Activated CD4-positive, alpha-beta T cell treated with anti-CD3 and anti-CD28 coated beads, Interleukin-10, Interleukin-2, amounts not matched to agents 100 ng/mL and 50 ng/mL, durations not matched to agents 16 hours and 8 hours (primary cell): ENCODE measurements around the gene CRYBG3.
A peak's percentile ranks its signal among the peaks of the same experiment; 100 is the strongest.

ENCODE experiments used
- DNase-seq: peaks from one replicate; pipeline ENCODE4 v3.0.0-alpha.2; 2020

Gene CRYBG3

DNA sequence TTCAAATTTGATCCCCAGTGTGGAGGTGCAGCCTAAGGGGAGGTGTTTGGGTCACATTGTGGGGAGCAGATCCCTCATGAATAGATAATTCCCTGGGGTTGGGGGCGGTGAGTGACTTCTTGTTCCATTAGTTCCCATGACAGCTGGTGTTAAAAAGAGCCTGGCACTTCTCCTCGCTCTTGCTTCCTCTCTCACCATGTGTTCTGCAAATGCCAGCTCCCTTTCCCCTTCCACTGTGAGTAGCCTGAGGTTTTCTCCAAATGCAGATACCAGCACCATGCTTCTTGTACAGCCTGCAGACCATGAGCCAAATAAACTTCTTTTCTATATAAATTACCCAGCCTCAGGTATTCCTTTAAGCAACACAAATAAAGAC lies 127.3 kb downstream of the CRYBG3 start:
- DNase-seq: no peak

DNA sequence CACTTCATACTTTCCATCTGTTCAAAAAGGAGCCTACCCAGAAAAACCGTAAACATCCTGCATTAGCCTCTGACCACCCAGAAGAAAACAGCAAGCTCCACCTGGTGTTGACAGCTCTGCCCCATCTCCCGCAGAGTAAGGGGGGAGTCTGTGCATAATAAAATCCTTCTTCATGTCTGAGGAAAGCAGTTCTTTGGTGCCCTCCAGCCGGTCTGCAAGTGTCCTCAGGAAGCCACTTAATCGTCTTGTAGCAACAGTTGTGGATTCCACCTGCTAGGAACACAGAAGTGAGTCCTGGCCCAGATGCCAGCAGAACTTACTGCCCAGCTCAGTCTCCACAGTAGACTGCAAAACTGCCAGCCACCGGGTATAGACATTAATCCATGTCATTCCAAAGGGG lies 127.9 kb downstream of the CRYBG3 start:
- DNase-seq: no peak

DNA sequence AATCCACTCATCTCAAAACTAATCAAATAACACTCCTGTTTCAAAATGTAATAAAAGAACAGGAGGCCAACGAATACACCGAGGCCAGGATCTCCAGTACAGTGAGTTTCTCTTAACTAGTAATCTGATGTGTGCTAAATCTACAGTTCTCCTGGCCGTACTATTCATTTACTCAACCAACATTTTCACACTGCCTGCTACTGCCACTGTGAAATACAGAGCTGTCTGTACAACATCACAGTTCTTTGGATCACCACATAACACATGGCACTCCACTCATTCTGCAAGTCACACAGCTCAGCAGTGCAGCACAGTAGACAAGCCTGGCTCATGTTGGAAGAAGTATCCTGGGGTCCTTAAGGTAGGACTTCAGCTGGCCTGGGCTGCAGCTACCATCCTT lies 128.5 kb downstream of the CRYBG3 start:
- DNase-seq: peak; percentile 41

DNA sequence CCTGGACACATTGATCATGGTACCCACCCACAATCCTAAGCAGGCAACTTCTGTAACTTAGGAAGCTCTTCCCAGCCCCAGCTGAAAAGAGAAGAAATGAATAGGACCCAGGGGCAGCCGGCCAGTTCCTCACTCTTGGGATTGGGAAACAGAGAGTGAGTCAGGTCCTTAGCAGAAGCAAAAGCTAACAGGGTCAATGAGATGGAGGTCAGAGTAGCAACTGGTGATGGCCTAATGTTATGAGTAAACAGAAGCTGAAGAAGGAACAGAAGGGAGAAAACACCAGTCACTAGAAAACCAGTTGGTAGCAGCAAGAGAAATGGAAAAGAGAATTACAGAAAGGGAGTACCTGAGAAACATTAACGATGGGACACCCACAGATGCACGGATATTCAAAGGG lies 130.5 kb downstream of the CRYBG3 start:
- DNase-seq: no peak

DNA sequence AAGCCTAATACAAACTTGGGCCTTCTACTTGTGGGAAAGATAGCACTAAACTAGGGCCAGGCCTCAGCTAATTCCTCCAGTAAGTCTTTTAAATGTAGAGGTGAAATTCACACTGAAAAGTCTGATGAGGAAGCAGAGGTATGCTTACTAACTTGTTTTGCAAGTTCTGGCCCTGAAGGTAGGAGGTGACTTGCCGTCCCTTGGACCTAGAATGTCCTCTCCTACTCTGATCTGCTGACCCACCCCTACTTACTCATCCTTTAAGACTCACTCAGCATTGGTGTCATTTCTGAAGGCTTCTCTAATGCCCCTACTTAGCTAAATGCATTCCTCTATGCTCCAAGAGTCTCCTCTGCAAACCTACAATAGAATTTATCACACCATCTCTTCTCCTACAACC lies 131.1 kb downstream of the CRYBG3 start:
- DNase-seq: no peak

DNA sequence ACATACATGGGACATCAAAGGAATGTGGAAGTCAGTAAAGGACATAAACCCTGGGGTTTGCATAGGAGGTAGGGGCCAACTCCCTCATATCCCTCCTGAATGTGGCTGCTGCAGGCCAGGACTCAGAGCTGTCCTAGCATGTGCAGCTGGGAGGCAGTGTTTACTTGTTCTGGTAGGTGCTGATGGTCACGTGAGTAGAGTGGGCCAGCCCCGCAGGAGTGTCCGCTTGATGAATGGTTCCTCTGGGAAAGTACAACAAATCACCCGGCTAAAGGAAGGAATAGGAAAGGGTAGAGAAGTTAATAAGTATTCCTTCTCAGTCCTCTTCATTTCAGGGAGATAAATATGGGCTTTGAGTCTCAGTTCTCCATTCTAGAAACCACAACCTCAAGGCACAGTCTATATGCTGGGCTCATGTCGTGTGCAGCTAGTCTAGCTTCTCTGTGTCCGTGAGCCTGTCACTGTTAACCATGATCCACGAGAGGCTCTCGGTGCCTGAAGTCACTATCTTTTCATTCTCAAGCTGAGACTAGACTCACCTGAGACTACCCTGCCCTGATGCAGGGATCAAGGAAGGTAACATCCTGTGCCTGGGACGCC lies 132.5 kb downstream of the CRYBG3 start:
- no peak for DNase-seq

DNA sequence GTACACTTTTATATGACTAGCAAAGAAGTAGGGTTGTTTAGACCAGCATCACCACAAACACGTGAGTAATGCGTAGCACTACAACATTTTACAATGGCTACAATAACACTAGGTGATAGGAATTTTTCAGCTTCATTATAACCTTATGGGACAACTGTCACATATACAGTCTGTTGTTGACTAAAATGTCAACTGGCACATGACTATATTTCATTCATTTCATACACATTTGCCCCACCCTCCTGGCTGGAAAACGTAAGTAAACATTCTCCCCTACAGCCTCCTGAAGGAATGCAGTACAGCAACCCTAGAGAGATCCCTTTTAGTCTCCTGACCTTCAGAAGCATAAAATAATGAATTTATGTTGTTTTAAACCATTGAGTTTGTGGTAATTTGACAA lies 134.2 kb downstream of the CRYBG3 start:
- DNase-seq: no peak

DNA sequence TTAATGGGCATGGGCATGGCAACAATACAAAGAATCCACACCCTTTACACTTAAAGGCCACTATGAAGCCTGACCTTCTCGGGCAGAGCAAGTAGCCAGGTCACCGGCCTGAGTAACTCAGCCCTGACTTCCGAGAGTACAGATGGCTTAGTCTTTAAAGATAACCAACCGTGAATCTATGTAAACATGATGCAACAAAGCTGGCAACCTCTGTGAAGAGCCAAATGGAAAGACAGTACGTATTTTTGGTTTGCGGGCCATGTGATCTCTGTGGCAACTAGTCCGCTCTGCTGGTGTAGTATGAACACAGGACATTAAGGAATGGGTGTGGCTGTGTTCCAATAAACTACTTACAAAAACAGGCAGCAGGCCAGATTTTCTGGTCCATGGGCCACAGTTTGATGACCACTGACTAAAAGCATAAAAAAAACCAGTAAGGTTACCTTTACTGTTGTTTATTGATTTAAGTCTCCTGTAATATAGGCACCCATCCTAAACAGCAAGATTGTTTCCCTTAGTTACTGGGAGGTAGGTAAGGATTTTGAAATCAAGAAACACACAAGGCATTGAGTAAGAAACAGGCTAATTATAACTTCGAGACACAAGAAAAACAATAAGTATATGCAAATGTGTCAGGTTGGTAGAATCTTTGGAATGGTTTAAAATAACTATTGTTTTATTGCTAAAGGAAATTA lies 136.0 kb downstream of the CRYBG3 start:
- no peak for DNase-seq

DNA sequence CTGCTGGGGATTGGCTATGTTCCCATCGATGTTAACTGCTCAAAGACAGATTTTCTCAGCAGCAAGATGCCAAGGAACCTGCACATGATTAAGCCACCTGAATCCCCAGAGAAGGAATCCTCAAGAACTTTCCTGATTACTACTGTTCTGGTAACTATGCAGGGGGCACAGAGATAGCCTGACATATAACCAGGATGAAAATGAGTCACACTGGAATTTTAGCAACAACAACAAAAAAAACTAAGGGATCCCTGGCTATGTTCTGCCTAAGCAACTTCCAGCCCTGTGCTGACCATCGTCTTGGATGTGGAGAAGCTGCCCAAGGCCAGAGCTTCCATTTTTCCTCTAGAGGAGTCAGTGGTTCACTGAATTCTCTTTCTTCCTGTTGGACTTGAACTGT lies 136.6 kb downstream of the CRYBG3 start:
- DNase-seq: no peak

DNA sequence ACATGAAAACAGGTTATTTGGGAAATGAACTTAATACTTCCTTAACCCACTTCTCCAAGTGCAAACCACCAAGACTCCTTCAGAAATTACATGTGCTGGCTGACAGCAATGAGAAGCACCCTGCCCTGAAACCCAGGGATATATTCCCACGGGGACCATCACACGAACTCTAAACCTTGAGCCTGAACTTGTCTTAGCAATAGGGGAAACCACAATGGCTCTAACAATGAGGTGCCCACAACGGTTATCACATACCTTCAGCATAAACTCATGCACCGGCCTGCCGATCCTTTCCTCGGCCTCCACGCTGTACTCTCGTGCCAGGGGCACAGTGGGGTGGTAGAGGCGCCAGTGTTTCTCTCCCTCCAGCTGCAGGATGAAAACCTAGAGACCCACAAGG lies 137.0 kb downstream of the CRYBG3 start:
- DNase-seq: no peak

DNA sequence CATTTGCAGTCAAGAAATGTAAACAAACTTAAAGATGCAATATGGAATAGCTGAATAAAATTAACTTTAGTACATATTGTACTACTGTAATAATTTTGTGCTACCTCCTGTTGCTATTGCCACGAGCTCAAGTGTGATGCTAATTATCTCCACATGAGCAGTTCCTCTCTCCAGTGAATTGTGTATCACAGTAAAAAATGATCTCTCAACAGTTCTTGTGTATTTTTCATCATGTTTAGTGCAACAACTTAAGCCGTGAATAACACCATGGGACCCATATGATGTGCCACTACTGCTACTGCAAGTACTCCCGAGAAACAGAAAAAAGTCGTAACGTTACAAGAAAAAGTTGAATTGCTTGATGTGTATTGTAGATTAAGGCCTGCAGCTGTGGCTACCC lies 138.1 kb downstream of the CRYBG3 start:
- no peak for DNase-seq

DNA sequence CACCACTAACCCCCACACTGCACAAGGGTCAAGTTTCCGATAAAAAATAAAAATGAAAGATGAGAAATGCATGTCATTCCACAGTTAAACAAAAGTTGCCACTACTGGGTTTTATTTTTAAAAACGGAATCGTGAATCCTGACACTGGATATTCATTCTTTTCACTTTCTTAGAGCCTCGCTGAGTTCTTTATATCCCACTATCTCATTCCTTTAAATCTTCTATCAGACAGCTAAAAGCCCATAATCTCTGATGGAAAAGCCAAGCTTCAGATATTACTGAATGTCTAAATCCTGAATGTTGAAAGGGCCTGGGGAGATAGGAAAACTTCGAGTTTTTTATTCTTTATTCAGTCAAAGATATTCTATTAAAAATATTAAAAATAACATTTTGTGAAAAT lies 138.7 kb downstream of the CRYBG3 start:
- DNase-seq: no peak

DNA sequence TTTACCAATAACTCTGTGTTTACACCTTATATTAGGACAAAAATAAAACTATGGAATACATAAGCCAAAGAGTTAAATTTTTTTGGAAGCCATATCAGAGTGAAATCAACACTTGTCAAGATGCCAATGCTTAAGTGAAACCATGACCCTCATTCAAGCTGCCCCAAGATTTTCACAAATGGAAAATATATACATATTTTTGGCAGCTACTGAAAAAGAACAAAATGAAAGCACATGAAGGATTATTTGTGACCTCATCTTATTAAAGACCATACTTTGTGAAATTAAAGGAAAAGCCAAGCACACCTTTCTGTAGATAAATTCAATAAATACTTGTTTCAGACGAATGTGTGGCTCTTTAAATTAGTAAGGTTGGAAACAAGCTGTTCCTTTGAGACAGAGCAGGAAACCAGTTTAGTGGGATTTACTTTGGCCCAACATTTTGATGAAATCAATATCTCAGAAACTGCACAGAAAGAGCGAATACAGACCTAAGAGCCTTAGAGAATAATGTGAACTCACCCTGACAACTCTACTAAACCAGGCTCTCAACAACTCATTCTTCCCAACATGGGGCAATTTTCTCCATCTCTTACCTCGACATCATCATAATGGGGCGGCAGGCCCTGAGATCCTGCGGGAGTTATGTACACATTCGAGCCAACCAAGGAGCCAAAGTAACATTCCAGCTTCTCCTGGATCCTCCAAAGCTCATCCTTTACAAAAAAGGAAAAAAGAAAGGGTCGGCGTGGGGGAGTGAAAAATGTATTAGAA lies 139.4 kb downstream of the CRYBG3 start:
- DNase-seq: no peak

DNA sequence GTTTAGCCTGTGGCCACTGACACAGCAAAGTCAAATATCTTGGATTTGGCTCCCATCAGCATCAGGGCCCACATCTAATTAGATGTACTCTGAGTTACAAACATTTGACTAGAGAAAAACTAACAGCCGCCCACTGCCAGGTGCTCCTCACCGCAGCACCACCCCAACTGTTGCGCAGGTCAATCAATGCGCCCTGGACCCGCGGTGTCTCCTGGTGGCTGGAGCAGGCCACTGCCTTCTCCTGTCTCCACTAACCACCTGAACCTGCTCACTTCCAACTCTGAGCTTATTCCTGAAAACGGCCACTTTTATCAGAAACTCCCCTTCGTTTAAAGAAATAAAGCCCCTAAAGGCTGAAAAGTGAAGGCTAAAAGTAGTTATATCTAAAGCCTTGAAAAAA lies 146.2 kb downstream of the CRYBG3 start:
- no peak for DNase-seq

DNA sequence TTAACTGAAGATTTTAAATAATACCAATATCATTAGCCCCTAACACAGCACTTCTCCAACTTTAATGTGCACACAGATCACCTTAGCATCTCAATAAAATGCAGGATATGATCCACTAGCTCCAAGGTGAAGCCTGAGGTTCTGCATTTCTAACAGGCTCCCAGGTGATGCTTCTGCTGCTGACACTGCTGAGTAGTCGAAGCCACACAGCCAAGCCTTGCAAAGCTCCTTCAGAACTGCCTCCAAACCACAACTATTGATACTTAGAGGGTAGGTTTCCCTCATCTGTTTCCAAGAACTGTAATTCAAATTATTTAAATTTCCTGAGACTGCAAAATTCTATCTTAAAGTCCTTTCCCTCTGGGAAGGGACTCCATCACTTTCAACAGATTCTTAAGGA lies 146.6 kb downstream of the CRYBG3 start:
- DNase-seq: peak; percentile 51

DNA sequence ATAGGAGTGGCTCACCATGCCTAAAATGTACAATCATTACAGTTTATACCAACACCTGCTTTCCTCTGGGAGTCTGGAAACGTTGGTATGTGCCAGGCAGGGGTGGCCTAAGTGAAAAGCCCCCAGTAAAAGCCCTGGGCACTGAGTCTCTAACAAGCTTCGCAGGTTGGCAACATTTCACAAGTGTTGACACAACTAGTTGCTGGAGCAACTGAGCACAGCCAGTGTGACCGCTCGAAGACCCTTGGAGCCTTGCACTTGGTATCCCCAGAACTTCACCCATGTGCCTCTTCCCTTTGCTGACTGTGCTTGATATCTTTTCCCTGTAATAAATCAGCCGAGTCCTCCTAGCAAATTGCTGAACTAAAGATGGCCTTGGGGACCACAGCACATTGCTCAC lies 147.7 kb downstream of the CRYBG3 start:
- DNase-seq: no peak

DNA sequence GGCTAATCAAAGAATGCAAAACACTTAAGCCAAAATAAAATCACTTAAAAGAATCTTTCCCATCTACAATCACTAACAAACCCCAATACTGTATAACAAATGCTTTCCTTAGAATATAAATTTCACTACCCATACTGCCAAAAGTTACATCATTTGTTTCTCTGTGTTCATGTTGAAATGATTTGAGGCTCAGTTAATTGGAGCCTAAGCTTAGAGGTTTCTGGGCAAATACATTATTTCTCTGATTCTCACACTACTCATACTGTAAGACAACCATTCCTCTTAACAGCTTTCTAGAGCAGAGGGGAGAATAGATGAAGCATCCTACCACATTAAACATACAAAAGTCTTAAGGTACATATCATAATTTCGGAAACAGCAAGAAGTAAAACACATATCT lies 148.3 kb downstream of the CRYBG3 start:
- DNase-seq: no peak

DNA sequence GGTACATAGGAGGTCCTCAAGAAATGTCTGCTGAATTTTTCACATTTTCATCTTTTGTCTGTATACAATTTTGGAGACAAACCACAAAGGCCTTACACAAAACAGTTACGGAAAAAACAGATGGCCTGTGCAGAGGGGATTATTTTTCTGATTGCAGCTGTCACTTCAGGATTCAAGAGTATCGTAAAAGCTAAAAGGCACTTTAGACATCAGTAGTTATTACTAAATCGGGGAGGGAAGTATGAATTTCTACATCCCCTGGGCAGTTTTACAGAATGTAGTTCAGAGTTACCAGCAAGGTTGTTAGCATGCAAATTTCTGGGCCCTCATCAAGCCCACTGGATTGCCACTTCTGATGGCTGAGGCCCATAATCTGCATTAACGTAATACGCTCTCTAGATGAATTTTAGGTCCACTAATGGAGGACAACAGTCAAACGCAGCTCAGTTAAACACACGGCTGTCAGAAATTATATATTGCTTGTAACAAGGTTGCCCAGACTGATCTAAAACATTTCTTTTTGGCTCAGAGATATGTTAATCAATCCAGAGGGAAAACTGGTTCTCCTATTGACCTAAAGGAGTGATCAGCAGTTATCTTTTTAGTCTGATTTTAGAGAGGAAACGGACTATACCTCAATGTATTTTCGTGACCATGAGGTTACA lies 149.3 kb downstream of the CRYBG3 start:
- no peak for DNase-seq

DNA sequence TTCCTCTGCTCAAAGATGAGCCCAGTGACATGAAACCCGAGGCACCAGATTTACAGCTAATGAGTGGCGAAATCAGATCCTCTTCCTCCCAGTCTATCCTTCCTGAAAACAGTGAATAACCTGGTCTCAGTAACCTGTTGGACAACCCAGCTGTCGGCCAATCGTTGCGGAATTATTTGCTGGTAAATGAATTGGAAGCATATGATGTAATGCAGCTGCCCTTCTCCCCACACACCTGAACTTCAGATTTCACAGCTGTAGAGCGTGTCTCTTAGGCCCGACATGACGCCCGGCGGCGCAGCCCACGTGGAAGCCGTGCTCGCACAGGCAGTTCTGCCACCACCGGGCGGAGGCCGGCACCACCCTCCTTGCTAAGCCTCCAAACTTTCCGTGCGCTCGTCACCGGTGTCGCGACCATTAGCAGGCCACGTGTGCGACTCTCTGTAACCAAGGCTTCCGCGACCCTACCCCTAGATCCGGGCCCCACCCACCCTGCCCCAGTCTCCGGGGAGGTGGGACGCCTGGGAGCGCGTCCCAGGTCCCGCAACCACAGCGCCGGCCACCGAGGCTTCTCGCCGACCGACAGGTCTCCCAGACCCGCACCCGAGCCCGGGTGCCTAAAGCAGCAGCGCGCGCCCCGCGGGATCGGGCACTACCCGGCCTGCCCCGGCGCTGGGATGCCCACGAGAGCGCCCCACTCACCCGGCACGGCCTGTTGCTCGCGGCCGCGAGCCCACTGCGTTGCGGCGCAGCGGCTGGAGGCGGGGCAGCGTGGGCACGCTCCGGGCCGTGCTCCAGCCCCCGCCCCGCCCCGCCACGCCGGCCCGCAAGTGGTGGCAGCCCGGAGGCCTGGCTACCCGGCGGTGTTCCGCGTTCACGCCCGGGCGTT lies 150.1 kb downstream of the CRYBG3 start, which contains the start of gene RIOX2:
Gene RIOX2 (minus strand): TSS at position 753 of the 889 bp plus-strand sequence. CDS start 4,838 bp downstream, outside the sequence.
- DNase-seq: peak; percentile 86

DNA sequence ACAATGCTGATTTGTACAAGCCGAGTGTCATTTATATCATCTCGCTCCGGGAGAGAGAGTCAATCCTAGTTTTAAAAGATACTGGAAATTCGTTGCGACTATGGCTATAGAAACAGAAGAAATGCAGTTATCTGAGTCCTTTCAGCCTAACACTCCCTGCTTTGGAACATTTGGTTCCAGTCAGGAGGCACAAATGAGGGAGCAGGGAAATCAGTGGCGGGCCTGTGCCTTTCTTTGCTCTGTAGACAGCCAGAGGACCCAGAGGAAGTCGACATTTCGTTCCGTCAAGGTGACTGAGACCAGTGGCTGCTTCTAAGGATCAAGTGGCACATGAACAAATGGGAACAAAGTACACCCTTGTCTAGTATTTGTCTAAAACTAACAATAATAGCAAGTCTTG lies 151.2 kb downstream of the CRYBG3 start:
- DNase-seq: no peak

DNA sequence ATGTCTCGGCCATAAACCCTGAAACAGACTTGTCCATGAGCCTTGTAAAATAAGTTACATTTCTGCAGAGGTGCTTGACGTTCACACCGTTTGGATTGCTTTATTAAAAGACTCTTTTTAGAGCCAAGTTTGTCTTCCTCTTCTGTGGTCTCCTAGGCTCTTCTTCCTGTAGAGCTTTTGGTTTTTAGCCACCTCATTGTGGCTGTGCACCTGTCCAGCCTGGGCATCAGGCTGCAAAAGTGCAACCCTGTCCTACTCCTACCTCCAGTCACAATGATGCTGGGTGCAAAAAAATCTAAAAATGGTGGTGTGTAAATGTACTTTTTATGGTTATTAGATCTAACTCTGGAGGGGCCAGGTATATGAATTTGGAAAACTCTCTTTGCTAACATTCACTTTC lies 153.2 kb downstream of the CRYBG3 start:
- DNase-seq: no peak

DNA sequence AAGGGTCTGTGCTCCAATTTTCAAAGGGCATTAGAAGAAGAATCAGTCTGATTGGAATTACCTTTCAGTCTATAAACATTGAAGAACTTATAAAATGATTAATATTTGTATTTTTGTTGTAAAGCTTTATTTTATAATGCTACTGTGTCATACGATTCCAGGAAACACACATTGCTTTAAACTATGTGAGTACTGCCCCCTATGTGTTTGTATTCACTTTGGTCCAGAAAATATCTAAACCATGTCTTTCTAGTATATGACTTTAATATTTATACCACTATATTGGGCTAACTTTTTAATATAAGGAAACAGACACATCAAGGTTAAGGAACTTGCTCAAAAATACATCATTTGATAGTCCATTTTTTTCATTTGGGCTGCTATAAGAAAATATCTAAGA lies 153.7 kb downstream of the CRYBG3 start:
- DNase-seq: no peak

DNA sequence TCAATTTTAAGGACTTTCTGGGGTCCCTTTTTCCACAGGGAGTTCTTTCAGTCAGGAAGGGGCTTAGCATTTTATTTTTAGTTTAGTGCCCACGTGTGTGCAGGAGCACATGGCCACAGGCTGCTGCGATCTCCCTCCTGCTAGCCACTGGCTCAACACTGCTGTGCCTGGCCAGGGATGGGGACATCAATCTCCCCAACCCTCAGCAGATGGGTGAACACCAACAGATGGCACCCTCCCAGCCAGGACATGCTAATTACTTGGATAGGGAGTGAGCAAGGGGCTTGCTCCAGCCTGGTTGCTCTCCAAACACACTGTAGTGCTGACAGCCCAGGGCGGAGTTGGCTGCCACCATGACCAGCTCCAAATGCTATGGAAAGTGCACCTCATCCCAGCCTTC lies 157.8 kb downstream of the CRYBG3 start:
- no peak for DNase-seq
